ENCODE results near the gene SCN8A. TPM values are rescaled to one million over a fixed set of nuclear protein-coding genes. Genes with fewer than 3 reads are reported as not detected.
"Not testable (repeated sequence)": the region's sequence is repeated elsewhere in the genome, so short reads cannot be mapped to it uniquely, and the experiment has no call there.

The SCN8A gene
- total and polyA plus RNA-seq, 4 donors, result 0.06 to 0.77 (median 0.26) TPM

DNA sequence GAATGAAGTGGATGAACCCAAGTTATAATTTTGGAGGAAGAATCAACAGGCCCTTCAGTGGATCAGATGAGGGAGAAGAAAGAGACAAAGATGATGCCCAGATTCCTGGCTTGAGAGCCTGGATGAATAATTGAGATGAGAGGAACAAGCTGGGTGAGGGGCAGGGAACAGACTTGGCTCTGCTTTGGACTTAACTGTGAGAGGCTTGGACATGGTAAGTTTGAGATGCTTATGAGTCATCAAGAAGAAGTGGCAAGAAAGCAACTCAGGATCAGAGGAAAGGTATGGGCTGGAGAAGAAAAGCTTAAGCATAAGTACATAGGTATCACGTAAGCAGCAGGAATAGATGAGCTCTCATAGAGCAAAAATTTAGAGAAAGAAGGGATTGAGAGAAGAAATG, 202.2 kb downstream of the SCN8A start:
- H3K4me1 ChIP-seq (ENCODE audit: control insufficient read depth in 5 of 5, insufficient read depth in 5 of 5, low read length in 5 of 5), result no peaks in the 10 kb centered on the region
- no peaks in the 10 kb centered on the region for H3K9me3 ChIP-seq (ENCODE audit: control insufficient read depth in 4 of 4, insufficient read depth in 3 of 4, low read length in 3 of 4)
- no peaks in the 10 kb centered on the region for H3K27me3 ChIP-seq (ENCODE audit: control insufficient read depth in 3 of 3, insufficient read depth in 3 of 3, low read length in 2 of 3)
- H3K9ac ChIP-seq (ENCODE audit: insufficient read depth in 1 of 2, low read length in 2 of 2), result no peak overlapping the region
- DNase-seq (no peak), ATAC-seq (ENCODE audit: insufficient read depth, low FRiP score) (no peak)
- TF ChIP-seq, protein P1, sequence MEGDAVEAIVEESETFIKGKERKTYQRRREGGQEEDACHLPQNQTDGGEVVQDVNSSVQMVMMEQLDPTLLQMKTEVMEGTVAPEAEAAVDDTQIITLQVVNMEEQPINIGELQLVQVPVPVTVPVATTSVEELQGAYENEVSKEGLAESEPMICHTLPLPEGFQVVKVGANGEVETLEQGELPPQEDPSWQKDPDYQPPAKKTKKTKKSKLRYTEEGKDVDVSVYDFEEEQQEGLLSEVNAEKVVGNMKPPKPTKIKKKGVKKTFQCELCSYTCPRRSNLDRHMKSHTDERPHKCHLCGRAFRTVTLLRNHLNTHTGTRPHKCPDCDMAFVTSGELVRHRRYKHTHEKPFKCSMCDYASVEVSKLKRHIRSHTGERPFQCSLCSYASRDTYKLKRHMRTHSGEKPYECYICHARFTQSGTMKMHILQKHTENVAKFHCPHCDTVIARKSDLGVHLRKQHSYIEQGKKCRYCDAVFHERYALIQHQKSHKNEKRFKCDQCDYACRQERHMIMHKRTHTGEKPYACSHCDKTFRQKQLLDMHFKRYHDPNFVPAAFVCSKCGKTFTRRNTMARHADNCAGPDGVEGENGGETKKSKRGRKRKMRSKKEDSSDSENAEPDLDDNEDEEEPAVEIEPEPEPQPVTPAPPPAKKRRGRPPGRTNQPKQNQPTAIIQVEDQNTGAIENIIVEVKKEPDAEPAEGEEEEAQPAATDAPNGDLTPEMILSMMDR (IDR thresholded peaks at IDR 0.05; ENCODE audit: control extremely low read depth, extremely low read depth), result no peak
- WGBS, 2 donors, result 99 to 100% methylated on average over 1 of the region's 1 CpG
- no peak overlapping the region for H3K4me3 ChIP-seq
- H3K27ac ChIP-seq (ENCODE audit: low read depth in 1 of 2, low read length in 1 of 2), result no peak overlapping the region
- no peaks in the 10 kb centered on the region for H3K36me3 ChIP-seq (ENCODE audit: control insufficient read depth in 4 of 4, insufficient read depth in 4 of 4, low read length in 4 of 4)

DNA sequence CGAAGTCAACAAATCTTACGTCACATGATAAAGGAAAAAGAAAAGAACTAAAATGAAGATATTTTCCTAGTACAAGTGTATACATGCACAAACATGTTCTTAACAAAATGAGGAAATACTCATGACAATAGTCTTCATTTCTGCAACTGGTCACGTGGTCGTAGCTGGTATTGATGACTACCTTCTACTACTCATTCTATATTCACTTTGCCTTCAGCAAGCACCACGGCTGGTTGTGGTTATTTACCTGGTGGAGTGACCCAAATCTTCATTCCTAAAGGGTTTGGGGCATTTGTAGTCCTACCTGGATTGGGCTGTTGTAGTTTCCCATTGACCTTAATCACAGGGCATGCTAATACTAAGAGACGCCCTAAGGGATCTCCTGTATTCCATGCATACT, 206.3 kb downstream of the SCN8A start:
- no peak overlapping the region for H3K9ac ChIP-seq (ENCODE audit: insufficient read depth in 1 of 2, low read length in 2 of 2)
- no peak overlapping the region for H3K4me3 ChIP-seq
- TF ChIP-seq, protein P1 (IDR thresholded peaks at IDR 0.05; ENCODE audit: control extremely low read depth, extremely low read depth), result no peak
- 90 to 95% methylated on average over 6 of the region's 6 CpGs for WGBS, 2 donors
- H3K36me3 ChIP-seq (ENCODE audit: control insufficient read depth in 4 of 4, insufficient read depth in 4 of 4, low read length in 4 of 4), result no peaks in the 10 kb centered on the region
- DNase-seq, result no peak
- H3K9me3 ChIP-seq (ENCODE audit: control insufficient read depth in 4 of 4, insufficient read depth in 3 of 4, low read length in 3 of 4), result no peaks in the 10 kb centered on the region
- no peaks in the 10 kb centered on the region for H3K27me3 ChIP-seq (ENCODE audit: control insufficient read depth in 3 of 3, insufficient read depth in 3 of 3, low read length in 2 of 3)
- no peak overlapping the region for H3K27ac ChIP-seq (ENCODE audit: low read depth in 1 of 2, low read length in 1 of 2)
- ATAC-seq (ENCODE audit: insufficient read depth, low FRiP score), result no peak
- H3K4me1 ChIP-seq (ENCODE audit: control insufficient read depth in 5 of 5, insufficient read depth in 5 of 5, low read length in 5 of 5), result no peaks in the 10 kb centered on the region

DNA sequence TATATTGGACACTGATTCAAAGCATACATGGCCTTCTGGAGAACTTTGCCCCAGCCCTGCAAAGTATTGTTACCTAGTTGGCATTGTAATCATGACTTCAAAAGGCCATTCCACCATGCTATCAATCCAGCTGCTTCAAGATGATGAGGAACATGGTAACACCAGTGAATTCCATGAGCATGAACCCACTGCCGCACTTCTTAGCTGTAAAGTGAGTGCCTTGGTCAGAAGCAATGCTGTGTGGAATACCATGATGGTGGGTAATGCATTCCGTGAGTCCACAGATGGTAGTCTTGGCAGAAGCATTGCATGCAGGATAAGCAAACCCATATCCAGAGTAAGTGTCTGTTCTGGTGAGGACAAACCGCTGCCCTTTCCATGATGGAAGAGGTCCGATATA, 207.0 kb downstream of the SCN8A start:
- H3K4me3 ChIP-seq; H3K9me3 ChIP-seq (ENCODE audit: control insufficient read depth in 4 of 4, insufficient read depth in 3 of 4, low read length in 3 of 4); H3K9ac ChIP-seq (ENCODE audit: insufficient read depth in 1 of 2, low read length in 2 of 2); H3K4me1 ChIP-seq (ENCODE audit: control insufficient read depth in 5 of 5, insufficient read depth in 5 of 5, low read length in 5 of 5); H3K27me3 ChIP-seq (ENCODE audit: control insufficient read depth in 3 of 3, insufficient read depth in 3 of 3, low read length in 2 of 3); H3K27ac ChIP-seq (ENCODE audit: low read depth in 1 of 2, low read length in 1 of 2); H3K36me3 ChIP-seq (ENCODE audit: control insufficient read depth in 4 of 4, insufficient read depth in 4 of 4, low read length in 4 of 4); ATAC-seq (ENCODE audit: insufficient read depth, low FRiP score); DNase-seq: not testable (repeated sequence)
- WGBS, 2 donors, result 89 to 97% methylated on average over 4 of the region's 4 CpGs

DNA sequence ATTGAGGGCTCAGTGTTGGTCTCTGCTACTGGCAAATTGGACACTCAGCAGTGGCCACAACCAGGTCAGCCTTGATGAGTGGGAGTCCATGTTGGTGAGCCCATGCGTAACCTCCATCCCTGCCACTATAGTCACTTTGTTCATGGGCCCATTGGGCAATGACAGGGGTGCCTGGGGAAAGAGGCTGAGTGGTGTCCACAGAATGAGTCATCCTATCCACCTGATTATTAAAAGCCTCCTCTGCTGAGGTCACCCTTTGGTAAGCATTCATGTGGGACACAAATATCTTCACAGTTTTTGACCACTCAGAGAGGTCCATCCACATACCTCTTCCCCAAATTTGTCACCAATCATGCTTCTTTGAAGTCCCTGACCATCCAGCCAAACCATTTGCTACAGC, 207.5 kb downstream of the SCN8A start:
- Histone ChIP-seq H3K27ac (ENCODE audit: low read depth in 1 of 2, low read length in 1 of 2) (no peak overlapping the region), H3K4me1 (ENCODE audit: control insufficient read depth in 5 of 5, insufficient read depth in 5 of 5, low read length in 5 of 5) (no peaks in the 10 kb centered on the region), H3K9ac (ENCODE audit: insufficient read depth in 1 of 2, low read length in 2 of 2) (no peak overlapping the region), H3K27me3 (ENCODE audit: control insufficient read depth in 3 of 3, insufficient read depth in 3 of 3, low read length in 2 of 3) (no peaks in the 10 kb centered on the region), H3K9me3 (ENCODE audit: control insufficient read depth in 4 of 4, insufficient read depth in 3 of 4, low read length in 3 of 4) (no peaks in the 10 kb centered on the region), H3K36me3 (ENCODE audit: control insufficient read depth in 4 of 4, insufficient read depth in 4 of 4, low read length in 4 of 4) (no peaks in the 10 kb centered on the region), H3K4me3 (no peak overlapping the region)
- 100% methylated on average over 1 of the region's 1 CpG for WGBS, 2 donors
- TF ChIP-seq, protein P1 (IDR thresholded peaks at IDR 0.05; ENCODE audit: control extremely low read depth, extremely low read depth), result no peak
- DNase-seq (no peak), ATAC-seq (ENCODE audit: insufficient read depth, low FRiP score) (no peak)
